K562 (cell line): ENCODE results near the gene ZNF629. TPM values are rescaled to one million over a fixed set of nuclear protein-coding genes. Genes with fewer than 3 reads are reported as not detected.

Experiments used
- ARID3A ChIP-seq: IDR thresholded peaks from 2 replicates; pipeline ENCODE4 v1.6.1; 2012; ENCODE audit warnings: low read depth, low read length, improper control_type of control experiment, borderline replicate concordance
- BCOR ChIP-seq: fragments of 450-650 bp; IDR thresholded peaks from 2 replicates; pipeline ENCODE4 v1.6.1; 2016
- BDP1 ChIP-seq: IDR thresholded peaks from 3 replicates; pipeline ENCODE4 v1.6.1; 2011; ENCODE audit not compliant: insufficient read length, insufficient read depth
- E2F5 ChIP-seq: sonication (generic); formaldehyde crosslinking; IDR thresholded peaks from 2 replicates; pipeline ENCODE4 v1.8.0; 2022; ENCODE audit warnings: mild to moderate bottlenecking, missing genetic modification reagents
- EWSR1 ChIP-seq: fragments of 450-650 bp; IDR thresholded peaks from 2 replicates; pipeline ENCODE4 v1.6.1; 2018; ENCODE audit warnings: borderline replicate concordance, mild to moderate bottlenecking, low read depth, moderate library complexity; ENCODE audit not compliant: partially characterized antibody
- HDAC2 ChIP-seq: fragments of 450-650 bp; IDR thresholded peaks from 2 replicates; pipeline ENCODE4 v1.6.1; 2016; ENCODE audit warnings: mild to moderate bottlenecking
- ILF3 ChIP-seq: fragments of 450-650 bp; IDR thresholded peaks from 2 replicates; pipeline ENCODE4 v1.6.1; 2018; ENCODE audit warnings: antibody characterized with exemption, mild to moderate bottlenecking, moderate library complexity, borderline replicate concordance
- JUNB ChIP-seq: fragments of 450-650 bp; formaldehyde crosslinking; conservative IDR thresholded peaks from 2 replicates; pipeline ENCODE4 v1.4.0; 2020; ENCODE audit warnings: mild to moderate bottlenecking
- PATZ1 ChIP-seq: fragments of 250-450 bp; sonication (Bioruptor Pico); IDR thresholded peaks from 2 replicates; pipeline ENCODE4 v1.5.0; 2020; ENCODE audit warnings: mild to moderate bottlenecking, borderline replicate concordance
- RBM22 ChIP-seq: fragments of 200-400 bp; formaldehyde crosslinking; IDR thresholded peaks from 2 replicates; pipeline ENCODE4 v1.6.1; 2018; ENCODE audit warnings: low read length, low read depth; ENCODE audit not compliant: poor library complexity, severe bottlenecking
- SIN3B ChIP-seq: fragments of 450-650 bp; IDR thresholded peaks from 2 replicates; pipeline ENCODE4 v1.6.1; 2017; ENCODE audit warnings: low read depth, mild to moderate bottlenecking, moderate library complexity
- ZBTB33 ChIP-seq: sonication (generic); formaldehyde crosslinking; IDR thresholded peaks from 2 replicates; pipeline ENCODE4 v1.8.1; 2023; ENCODE audit warnings: mild to moderate bottlenecking, missing genetic modification reagents
- ZKSCAN8 ChIP-seq: fragments of 200-800 bp; sonication (Bioruptor generic); IDR thresholded peaks from 2 replicates; pipeline ENCODE4 v1.6.1; 2016; ENCODE audit warnings: missing genetic modification characterization, missing compliant biosample characterization
- ZNF224 ChIP-seq: sonication (generic); formaldehyde crosslinking; IDR thresholded peaks from 2 replicates; pipeline ENCODE4 v1.8.0; 2022; ENCODE audit warnings: mild to moderate bottlenecking, missing genetic modification reagents
- ZNF263 ChIP-seq: sonication (generic); formaldehyde crosslinking; IDR thresholded peaks from 2 replicates; pipeline ENCODE4 v1.8.0; 2022; ENCODE audit warnings: mild to moderate bottlenecking, missing genetic modification reagents, borderline replicate concordance
- ZNF639 ChIP-seq, 2 experiments: fragments of 200-800 bp in 1 of 2; sonication (Bioruptor generic) in 1 of 2; sonication (generic) in 1 of 2; formaldehyde crosslinking in 1 of 2; IDR thresholded peaks in 1 of 2; conservative IDR thresholded peaks in 1 of 2; 2 replicates each; pipeline versions ENCODE4 v1.5.0 to v1.6.1; 2016 to 2020; ENCODE audit warnings: missing compliant biosample characterization in 1 of 2, missing genetic modification characterization in 1 of 2, missing genetic modification reagents in 1 of 2
- ZSCAN29 ChIP-seq: fragments of 450-650 bp; IDR thresholded peaks from 2 replicates; pipeline ENCODE4 v1.6.1; 2017
- polyA plus RNA-seq, 8 experiments: library from polyadenylated mRNA; depleted of rRNA in 4 of 8; stranded (reverse) in 5 of 8; unstranded in 3 of 8; fragments of >200 nt; fragmentation: Nextera tagmentation in 2 of 8; fragmentation: Illumina TruSeq in 1 of 8; extraction: Ambion mirVana in 2 of 8; extraction: Trizol in 1 of 8; gene quantifications; 2 replicates each; pipeline versions ENCODE4 v1.2.1 to v1.2.3, GENCODE V29; 2011 to 2014; ENCODE audit warnings: inconsistent platforms in 1 of 8, missing spikeins in 1 of 8
- total RNA-seq, 7 experiments: library from RNA; depleted of rRNA in 6 of 7; stranded (reverse); fragments of >200 nt in 6 of 7; fragmentation: Illumina TruSeq in 2 of 7; extraction: Trizol in 2 of 7; gene quantifications; 2 replicates each; pipeline versions ENCODE4 v1.2.1 to v1.2.3, GENCODE V29; 2011 to 2021; ENCODE audit warnings: low replicate concordance in 1 of 7

The ZNF629 gene
- total and polyA plus RNA-seq, 9 of the 15 experiments (the other 6 are each of a cell fraction or from before 2014, with no cell fraction given), result 0.44 to 18.8 (median 7.4) TPM

GRCh38 chr16:30747799-30748633 is 39.0 kb downstream of the ZNF629 start, which contains the start of gene PHKG2 (continued):
- TF ChIP-seq PATZ1 (CRISPR knock-in tag) (no peak), ZBTB33 (peak; percentile 34; the same call in 1 of the 2 replicates), RBM22 (no peak), JUNB (CRISPR knock-in tag) (no peak), BCOR (0 out of 2 replicates have a peak, but pooled peaks have one; percentile 55), ZSCAN29 (no peak), ILF3 (no peak), SIN3B (peak; percentile 23; the same call in 1 of the 2 replicates), HDAC2 (peak; percentile 82), ZNF639 (CRISPR knock-in tag; conservative IDR thresholded peaks at IDR 0.05 in 1 of 2, IDR thresholded peaks at IDR 0.05 in 1 of 2) (no peak), ZNF263 (CRISPR knock-in tag) (0 out of 2 replicates have a peak, but pooled peaks have one; percentile 36), ZKSCAN8 (CRISPR knock-in tag) (no peak), ZNF224 (CRISPR knock-in tag) (no peak), E2F5 (CRISPR knock-in tag) (0 out of 2 replicates have a peak, but pooled peaks have one; percentile 28), BDP1 (no peak), EWSR1 (no peak), ARID3A (no peak)
